Parathyroid adenoma (tissue), 2 donors: ENCODE data around the gene DACT3.

Experiments
- H2AFZ ChIP-seq: fragments of 300-600 bp; sonication (generic); one replicate; pipeline ENCODE4 v1.7.0; 2017; ENCODE audit warnings: antibody characterized with exemption, mild to moderate bottlenecking
- H3K27ac ChIP-seq: fragments of 300-600 bp; sonication (generic); one replicate; pipeline ENCODE4 v1.7.0; 2017
- H3K27me3 ChIP-seq: fragments of 300-600 bp; sonication (generic); one replicate; pipeline ENCODE4 v1.7.0; 2017; ENCODE audit warnings: low read length; ENCODE audit not compliant: control insufficient read depth, insufficient read depth
- H3K36me3 ChIP-seq: fragments of 300-600 bp; sonication (generic); one replicate; pipeline ENCODE4 v1.7.0; 2017; ENCODE audit warnings: low read length; ENCODE audit not compliant: control insufficient read depth, insufficient read depth
- H3K4me1 ChIP-seq: fragments of 300-600 bp; sonication (generic); one replicate; pipeline ENCODE4 v1.7.0; 2017; ENCODE audit warnings: control low read depth
- H3K4me2 ChIP-seq: fragments of 300-600 bp; sonication (generic); one replicate; pipeline ENCODE4 v1.7.0; 2017; ENCODE audit warnings: low read length
- H3K4me3 ChIP-seq: fragments of 300-600 bp; sonication (generic); one replicate; pipeline ENCODE4 v1.7.0; 2017; ENCODE audit warnings: low read depth, low read length
- H3K79me2 ChIP-seq: fragments of 300-600 bp; sonication (generic); one replicate; pipeline ENCODE4 v1.7.0; 2017; ENCODE audit warnings: control low read depth
- H3K9ac ChIP-seq: fragments of 300-600 bp; sonication (generic); one replicate; pipeline ENCODE4 v1.7.0; 2017; ENCODE audit warnings: mild to moderate bottlenecking
- H3K9me3 ChIP-seq: fragments of 300-600 bp; sonication (generic); one replicate; pipeline ENCODE4 v1.7.0; 2017; ENCODE audit warnings: low read length; ENCODE audit not compliant: control insufficient read depth
- CTCF ChIP-seq: fragments of 300-600 bp; sonication (generic); IDR thresholded peaks from one replicate; pipeline ENCODE4 v1.7.0; 2017; ENCODE audit warnings: antibody characterized with exemption, mild to moderate bottlenecking
- donor health status: primary hyperparathyroidism.

The DACT3 gene

GRCh38 chr19:46660551-46661019, 397 bp downstream of the DACT3 start:
- Histone ChIP-seq H2AFZ (peak overlapping the region; percentile 84), H3K4me2 (peak overlapping the region; percentile 84), H3K4me3 (peak overlapping the region; percentile 60), H3K9ac (no peak overlapping the region), H3K36me3 (no peaks in the 10 kb centered on the region), H3K27me3 (no peaks in the 10 kb centered on the region), H3K79me2 (no peaks in the 10 kb centered on the region), H3K27ac (no peak overlapping the region), H3K4me1 (peaks cover 13% of the 10 kb centered on the region), H3K9me3 (no peaks in the 10 kb centered on the region)
- TF ChIP-seq CTCF, result no peak

- Histone ChIP-seq H3K27me3 (no peaks in the 10 kb centered on the region), H3K4me3 (peak overlapping the region; percentile 60), H2AFZ (peak overlapping the region; percentile 84), H3K79me2 (no peaks in the 10 kb centered on the region), H3K9ac (no peak overlapping the region), H3K4me1 (peaks cover 13% of the 10 kb centered on the region), H3K27ac (no peak overlapping the region), H3K9me3 (no peaks in the 10 kb centered on the region), H3K36me3 (no peaks in the 10 kb centered on the region), H3K4me2 (peak overlapping the region; percentile 84)
- TF ChIP-seq CTCF, result no peak
These were observed 919 bp downstream of the DACT3 start for GRCh38 chr19:46660008-46660517.

- Histone ChIP-seq H3K27ac (no peak overlapping the region), H3K27me3 (no peaks in the 10 kb centered on the region), H2AFZ (peak overlapping the region; percentile 84), H3K4me2 (peak overlapping the region; percentile 84), H3K36me3 (no peaks in the 10 kb centered on the region), H3K4me1 (peaks cover 13% of the 10 kb centered on the region), H3K9ac (no peak overlapping the region), H3K79me2 (no peaks in the 10 kb centered on the region), H3K9me3 (no peaks in the 10 kb centered on the region), H3K4me3 (peak overlapping the region; percentile 60)
- TF ChIP-seq CTCF, result no peak
These were observed 1.6 kb downstream of the DACT3 start for GRCh38 chr19:46659151-46660007.

- H3K36me3 ChIP-seq, result no peaks in the 10 kb centered on the region
- H3K4me2 ChIP-seq, result no peak overlapping the region
- H2AFZ ChIP-seq, result no peak overlapping the region
- H3K9ac ChIP-seq, result no peak overlapping the region
- no peaks in the 10 kb centered on the region for H3K79me2 ChIP-seq
- TF ChIP-seq CTCF, result no peak
- no peaks in the 10 kb centered on the region for H3K27me3 ChIP-seq
- no peaks in the 10 kb centered on the region for H3K9me3 ChIP-seq
- no peak overlapping the region for H3K4me3 ChIP-seq
- H3K27ac ChIP-seq, result no peak overlapping the region
- peaks cover 10% of the 10 kb centered on the region for H3K4me1 ChIP-seq
These were observed 4.4 kb downstream of the DACT3 start for GRCh38 chr19:46656541-46656940.
